OCI-LY3 (cell line): ENCODE measurements around the gene PCDHGB3.

ENCODE experiments used
- CTCF ChIP-seq: fragments of 200-600, 300-600 bp; sonication (generic); IDR thresholded peaks from 2 replicates; pipeline ENCODE4 v1.5.1; 2014; ENCODE audit warnings: antibody characterized with exemption, low read length, low read depth
- EZH2phosphoT487 ChIP-seq: fragments of 200-600 bp; shearing (Covaris generic); IDR thresholded peaks from 2 replicates; pipeline ENCODE4 v1.6.1; 2018; ENCODE audit warnings: antibody characterized with exemption, mixed run types, low read depth

GRCh38 chr5:141409598-141410306 is 39.7 kb downstream of the PCDHGB3 start:
- TF ChIP-seq CTCF (no peak), EZH2phosphoT487 (no peak)
